Motor neuron (in vitro differentiated cells): ENCODE measurements around the gene URGCP. TPM values are rescaled to one million over a fixed set of nuclear protein-coding genes. Genes with fewer than 3 reads are reported as not detected.
"Not testable (repeated sequence)": the region's sequence is repeated elsewhere in the genome, so short reads cannot be mapped to it uniquely, and the experiment has no call there.

Source experiments
- ATAC-seq, 8 experiments: fragments of 200-7000 bp; cut with Tn5 transposase; replicated peaks in 6 of 8; 2 replicates each; pipeline ENCODE4 v1.8.0; 2021; ENCODE audit warnings: mild to moderate bottlenecking in 8 of 8, moderate library complexity in 8 of 8
- H3K27ac ChIP-seq, 2 donors: fragments of 250-450 bp; sonication (Bioruptor Pico); 2 replicates each; pipeline ENCODE4 v1.9.0; 2021; ENCODE audit warnings: antibody characterized with exemption in 2 of 2, mild to moderate bottlenecking in 2 of 2, moderate library complexity in 1 of 2
- H3K4me1 ChIP-seq, 2 donors: fragments of 250-450 bp; sonication (Bioruptor Pico); replicated peaks in 1 of 2; 2 replicates each; pipeline ENCODE4 v1.6.1; 2021; ENCODE audit warnings: antibody characterized with exemption in 2 of 2, mild to moderate bottlenecking in 2 of 2, moderate library complexity in 1 of 2
- H3K4me3 ChIP-seq, 5 donors: fragments of 250-450 bp; sonication (Bioruptor Pico); 2 replicates each; pipeline ENCODE4 v1.9.0; 2021; ENCODE audit warnings: antibody characterized with exemption in 5 of 5, mild to moderate bottlenecking in 5 of 5, moderate library complexity in 4 of 5
- WGBS, 10 experiments: fragments of 450-650 bp; shearing (Covaris generic); methylation state at CpG; one replicate each; pipeline ENCODE4 v1.0.0; 2022; 5-methylcytosine and 5-hydroxymethylcytosine counted together
- in situ Hi-C, 9 experiments: fragments of 400-800 bp; cut with MboI; loops; one replicate each; pipeline ENCODE4 v1.15.0; 2021; ENCODE audit warnings: low sequenced_read_pairs in 9 of 9, low pct_unique_long_range_greater_than_20kb in 2 of 9; ENCODE audit not compliant: unreplicated experiment in 9 of 9
- total RNA-seq, 8 experiments: library from RNA; unstranded; fragments of 300-600 nt; gene quantifications; 2 replicates each; pipeline versions ENCODE4 v1.2.3 to v1.2.4, GENCODE V29; 2022

The URGCP gene
- total RNA-seq, 8 experiments from 2014 or later = 20.1 to 50.1 (median 27.2) TPM

- Histone ChIP-seq H3K4me1 (peaks cover 0 to 2% of the 10 kb centered on the region in 2 donors), H3K4me3 (no peak overlapping the region), H3K27ac (no peak overlapping the region)
- 54 to 100% (median 89%) methylated on average over 1 to 8 of the region's 8 CpGs; no CpG with 5 or more reads in 1 of the 10 experiments for WGBS, 10 experiments
- in situ Hi-C loops = loop anchor here in 5 of 9 experiments (10.0 to 25.0 kb wide), 4 partner anchors 110 to 1897 kb away; partner anchors contain the start of genes STK17A (in 4 of the 5), COA1 (in 1 of the 5), MRPL32 (in 1 of the 5) and PSMA2 (in 1 of the 5)
- ATAC-seq = peak in 2 of 8 experiments; percentile 12 to 45
Observed at GRCh38 chr7:43834463-43835251, 71.7 kb downstream of the URGCP start.

GRCh38 chr7:43830917-43831316, 75.5 kb downstream of the URGCP start:
- H3K4me3 ChIP-seq, H3K27ac ChIP-seq, ATAC-seq, H3K4me1 ChIP-seq: not testable (repeated sequence)
- in situ Hi-C loops = loop anchor here in 5 of 9 experiments (10.0 to 25.0 kb wide), 4 partner anchors 106 to 1894 kb away; partner anchors contain the start of genes STK17A (in 4 of the 5), COA1 (in 1 of the 5), MRPL32 (in 1 of the 5) and PSMA2 (in 1 of the 5)

Other genes starting within 250 kb of the URGCP start
- gene COA1, start 177.1 kb downstream of the URGCP start, total RNA-seq = 10 to 100 TPM; 46.0 to 93.2 (median 76.1) TPM
- gene BLVRA, start 147.9 kb downstream of the URGCP start, total RNA-seq = 10 to 100 TPM in 6 of 8 experiments, 1 to 10 TPM in 2; 2.3 to 45.0 (median 17.1) TPM
- 100 to 1,000 TPM; 123 to 213 (median 132) TPM for gene MRPS24, start 37.1 kb downstream of the URGCP start, total RNA-seq
- gene UBE2D4, start 19.8 kb upstream of the URGCP start, total RNA-seq = 10 to 100 TPM in 5 of 8 experiments, 1 to 10 TPM in 3; 8.3 to 29.7 (median 10.7) TPM
- 1 to 10 TPM in 2 of 8 experiments, under 1 TPM in 6; 0.22 to 2.5 (median 0.44) TPM for gene SPDYE1, start 91.3 kb upstream of the URGCP start, total RNA-seq
- 10 to 100 TPM; 37.3 to 99.0 (median 70.9) TPM for gene DBNL, start 138.1 kb upstream of the URGCP start, total RNA-seq
- 1 to 10 TPM in 2 of 8 experiments, under 1 TPM in 2, not detected in 4; 0.38 to 2.0 (median 0.99) TPM for gene PGAM2, start 159.0 kb upstream of the URGCP start, total RNA-seq
- 10 to 100 TPM in 4 of 8 experiments, 1 to 10 TPM in 4; 5.4 to 28.1 (median 10.2) TPM for gene POLM, start 175.9 kb upstream of the URGCP start, total RNA-seq
- gene AEBP1, start 197.7 kb upstream of the URGCP start, total RNA-seq = 10 to 100 TPM in 4 of 8 experiments, 1 to 10 TPM in 4; 3.2 to 60.3 (median 16.5) TPM
- 100 to 1,000 TPM in 2 of 8 experiments, 10 to 100 TPM in 6; 53.7 to 146 (median 73.7) TPM for gene POLD2, start 217.0 kb upstream of the URGCP start, total RNA-seq
- 1 to 10 TPM in 1 of 8 experiments, under 1 TPM in 2, not detected in 5; 0.46 to 1.0 (median 0.95) TPM for gene MYL7, start 234.7 kb upstream of the URGCP start, total RNA-seq